GM18909 (cell line): Measurements from ENCODE around the gene LRRC36.

Experiments
- ATAC-seq: cut with Tn5 transposase; IDR thresholded peaks from one replicate; pipeline ENCODE4 v1.9.1; 2021; ENCODE audit warnings: mild to moderate bottlenecking; ENCODE audit not compliant: unreplicated experiment, poor library complexity

LRRC36 gene

GRCh38 chr16:67387479-67388079 is 61.0 kb downstream of the LRRC36 start:
- no peak for ATAC-seq

GRCh38 chr16:67388191-67388590 is 61.6 kb downstream of the LRRC36 start:
- no peak for ATAC-seq

- no peak for ATAC-seq
Observed at GRCh38 chr16:67388591-67388990, 62.0 kb downstream of the LRRC36 start.

DNA sequence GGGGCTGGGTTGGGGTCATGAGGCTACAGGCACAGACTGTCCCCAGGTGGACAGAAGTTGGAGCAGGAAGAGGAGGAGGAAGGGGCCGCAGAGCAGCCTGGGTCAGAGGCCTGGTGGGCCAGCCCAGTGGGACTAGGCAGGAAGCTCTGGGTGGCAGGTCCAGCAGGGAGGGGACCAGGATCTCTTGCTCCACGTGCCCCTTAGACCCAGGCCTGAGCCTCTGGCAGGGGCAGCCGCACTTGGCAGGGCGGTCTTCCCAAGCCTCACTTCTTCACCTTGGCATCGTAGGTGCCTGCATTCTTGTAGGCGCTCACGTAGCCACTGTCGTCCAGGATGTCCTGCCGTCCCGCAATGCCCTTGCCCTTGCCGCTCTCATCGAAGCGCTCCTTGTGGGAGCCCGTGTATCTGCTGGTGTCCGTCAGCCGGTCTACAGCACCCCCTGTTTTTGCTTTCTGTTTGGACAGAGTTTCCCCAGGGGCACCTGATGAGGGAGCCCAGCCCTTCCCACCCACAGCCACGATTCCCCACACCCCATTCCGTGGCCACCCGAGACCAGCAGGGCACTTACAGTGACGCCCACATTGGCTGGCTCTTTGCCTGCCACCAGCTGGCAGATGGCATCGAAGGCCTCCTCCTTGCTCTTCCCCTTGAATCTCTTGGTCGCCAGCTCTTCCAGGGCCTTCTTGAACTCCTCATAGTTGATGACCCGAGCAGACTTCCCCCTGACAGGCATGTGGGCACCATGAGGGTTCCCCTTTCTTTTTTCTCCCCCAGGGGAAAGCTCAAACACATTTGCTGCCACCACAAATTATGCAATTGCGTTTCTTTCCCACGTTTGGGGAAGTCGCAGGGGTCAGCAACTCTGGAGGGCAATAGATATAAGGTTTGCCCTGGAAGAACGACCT is 63.5 kb downstream of the LRRC36 start:
- ATAC-seq: no peak

- ATAC-seq: no peak
Observed at GRCh38 chr16:67390816-67391423, 64.3 kb downstream of the LRRC36 start.

- no peak for ATAC-seq
Observed at GRCh38 chr16:67391424-67392300, 65.0 kb downstream of the LRRC36 start.

GRCh38 chr16:67392301-67393059 is 65.9 kb downstream of the LRRC36 start:
- ATAC-seq: no peak

- ATAC-seq: no peak
Observed at GRCh38 chr16:67393111-67393787, 66.6 kb downstream of the LRRC36 start, which contains the start of gene TPPP3. TSS of gene TPPP3 (minus strand) at chr16:67393498. CDS start at chr16:67391111, 2,387 bp downstream.

GRCh38 chr16:67393788-67394154 is 67.2 kb downstream of the LRRC36 start:
- no peak for ATAC-seq

DNA sequence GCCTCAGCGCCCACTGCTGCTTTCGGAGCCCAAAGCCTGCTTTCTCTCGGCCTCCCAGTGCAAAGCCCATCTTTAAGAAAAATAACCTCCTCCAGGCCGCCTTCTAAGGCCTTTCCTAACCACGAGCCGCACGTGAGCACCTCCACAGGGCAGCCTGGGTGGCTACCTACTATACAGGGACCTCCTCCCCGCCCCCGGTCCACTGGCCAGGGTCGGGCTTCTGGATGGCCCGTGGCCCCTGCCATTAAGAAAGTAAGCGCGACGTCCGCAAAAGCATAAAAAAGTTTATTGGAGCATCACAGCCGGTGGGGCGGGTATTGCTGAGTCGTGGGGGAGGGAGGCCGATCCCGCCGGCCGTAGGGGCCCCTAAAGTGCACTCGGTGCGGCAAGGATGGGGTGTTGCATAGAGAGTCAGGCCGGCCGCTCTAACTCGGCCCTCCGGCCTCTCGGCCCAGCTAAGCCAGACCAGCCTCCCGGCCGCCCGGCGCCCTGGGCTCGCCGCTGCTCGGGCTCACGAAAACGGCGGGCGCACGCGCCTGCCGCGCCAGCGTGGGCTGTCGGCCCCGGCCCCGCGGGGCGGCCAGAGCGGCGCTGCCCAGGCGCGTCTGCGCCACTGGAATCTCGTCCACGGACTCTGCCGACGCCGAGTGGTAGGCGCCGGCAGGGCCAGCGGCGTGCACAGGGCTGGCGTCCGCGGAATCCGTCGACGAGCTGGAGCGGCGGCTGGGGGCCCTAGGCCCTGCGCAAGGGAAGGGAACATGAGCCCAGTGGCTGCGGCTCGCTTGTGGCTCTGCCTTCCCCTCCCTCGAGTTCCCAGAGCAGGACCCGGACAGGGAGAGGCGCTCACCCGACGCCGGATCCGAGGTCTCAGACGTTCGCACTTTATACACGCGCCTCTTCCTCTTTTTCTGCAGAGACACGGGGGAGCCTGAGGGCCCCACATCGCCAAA is 67.8 kb downstream of the LRRC36 start:
- no peak for ATAC-seq

DNA sequence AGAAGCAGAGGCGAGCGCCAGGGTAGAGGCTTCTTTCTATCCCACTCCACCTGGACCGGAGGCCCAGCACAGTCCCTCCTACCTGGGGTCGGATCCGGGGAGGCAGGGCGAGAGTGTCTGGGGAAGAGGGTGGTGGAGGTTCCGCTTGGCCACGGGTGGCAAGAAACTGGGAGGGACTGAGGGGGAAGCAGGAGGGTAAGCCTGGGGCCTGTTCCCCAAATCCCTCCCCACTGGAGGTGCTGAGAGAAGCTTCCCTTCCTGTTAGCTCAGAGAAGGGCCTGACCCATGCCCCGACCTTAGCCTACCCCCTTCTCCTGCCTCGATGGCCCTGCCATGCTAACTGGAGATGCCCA is 68.5 kb downstream of the LRRC36 start:
- no peak for ATAC-seq

GRCh38 chr16:67395458-67396158 is 69.0 kb downstream of the LRRC36 start:
- no peak for ATAC-seq

GRCh38 chr16:67396159-67397035 is 69.8 kb downstream of the LRRC36 start:
- ATAC-seq: no peak

DNA sequence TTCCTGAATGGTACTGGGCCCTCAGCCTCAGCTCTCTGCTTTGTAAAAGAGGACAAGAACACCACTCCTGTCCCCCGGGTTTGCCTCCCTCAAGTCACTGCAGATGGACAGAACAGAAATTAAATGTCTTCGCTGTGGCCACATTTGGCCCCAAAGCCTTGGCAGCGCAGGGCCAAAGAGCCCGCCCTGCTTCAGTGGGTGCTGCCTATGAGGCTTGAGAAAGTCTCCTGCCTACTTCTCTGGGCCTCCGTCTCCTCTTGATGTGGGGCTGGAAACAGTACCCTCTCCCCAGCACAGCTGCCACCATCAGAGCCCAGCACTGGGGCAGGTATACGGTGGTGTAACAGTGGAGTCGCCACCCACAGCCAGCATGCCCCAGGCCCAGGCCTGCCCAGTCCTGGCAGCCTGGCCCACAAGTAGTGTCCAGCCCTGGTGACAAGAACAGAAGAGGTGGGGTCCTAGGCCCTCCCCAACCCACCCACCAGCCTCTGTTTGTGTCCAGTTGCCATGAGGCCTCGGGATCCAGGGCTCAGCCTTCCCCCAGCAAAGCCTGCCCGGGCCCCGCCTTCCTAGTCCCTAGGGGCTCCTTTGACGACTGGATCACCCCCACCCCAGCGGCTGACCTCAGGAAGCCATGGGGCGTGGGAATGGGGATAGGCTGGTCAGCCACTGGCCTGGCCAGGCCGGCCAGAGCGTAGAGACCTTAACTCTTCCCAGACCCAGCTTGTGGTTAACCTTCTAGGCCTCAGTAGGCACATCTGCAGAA is 70.6 kb downstream of the LRRC36 start:
- no peak for ATAC-seq

DNA sequence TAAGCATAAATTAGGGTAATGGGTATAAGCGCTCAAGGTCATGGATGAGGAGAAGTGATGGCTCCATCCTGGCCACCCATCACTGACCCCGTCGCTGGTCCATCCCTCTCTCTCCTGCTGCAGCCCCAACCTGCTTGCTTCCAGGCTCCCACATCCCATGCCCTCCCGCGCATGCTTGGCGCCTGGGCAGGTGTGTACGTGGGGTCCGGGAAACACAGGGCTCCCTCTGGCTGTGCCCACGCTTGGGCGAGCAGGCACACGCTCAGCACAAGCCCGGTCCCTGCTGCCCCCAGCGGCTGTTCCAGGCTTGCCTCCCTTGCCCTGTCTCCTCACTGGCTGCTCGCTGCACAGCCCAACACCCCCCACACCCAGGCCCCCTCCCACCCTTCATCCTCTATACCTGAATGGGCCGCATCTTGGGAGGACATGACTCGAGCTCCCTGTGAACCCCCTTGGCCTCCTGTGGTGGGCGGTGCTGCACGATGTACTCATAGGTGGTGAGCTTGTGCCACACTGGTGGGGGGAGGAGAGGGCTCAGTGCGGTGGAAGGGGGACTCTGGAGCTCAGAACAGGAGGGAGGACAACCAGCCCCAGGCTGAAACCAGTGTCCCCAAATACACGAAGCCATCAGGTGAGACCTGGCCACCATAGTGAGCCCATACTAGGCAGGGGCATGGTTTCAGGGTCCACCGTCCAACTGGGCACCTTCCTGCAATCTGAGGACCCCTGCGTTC is 71.4 kb downstream of the LRRC36 start:
- no peak for ATAC-seq
